Fibroblast of the aortic adventitia (primary cell): Measurements from ENCODE around the gene PRDM2. TPM values are rescaled to one million over a fixed set of nuclear protein-coding genes. Genes with fewer than 3 reads are reported as not detected.

Source experiments
- DNase-seq: peaks from one replicate; pipeline ENCODE4 v3.0.0-alpha.2; 2010; ENCODE audit warnings: low read depth
- H3K4me3 ChIP-seq: 2 replicates; pipeline ENCODE4 v1.5.1; 2011; ENCODE audit warnings: low read depth, mild to moderate bottlenecking, control low read depth, low read length, moderate library complexity
- CTCF ChIP-seq: IDR thresholded peaks from 2 replicates; pipeline ENCODE4 v1.5.1; 2011; ENCODE audit warnings: mild to moderate bottlenecking, low read length, control low read depth, inconsistent platforms; ENCODE audit not compliant: insufficient read depth
- small RNA-seq: library from RNA; depleted of rRNA; stranded (forward); fragments of <200 nt; gene quantifications from one replicate; pipeline ENCODE3, GENCODE V24; 2012
- total RNA-seq: library from RNA; depleted of rRNA; stranded (reverse); fragments of >200 nt; gene quantifications from 2 replicates; pipeline ENCODE4 v1.2.3, GENCODE V29; 2012; ENCODE audit warnings: low replicate concordance

The PRDM2 gene
- total RNA-seq, 1 donor: 16.0 TPM

GRCh38 chr1:13871413-13871812, 171.4 kb downstream of the PRDM2 start:
- DNase-seq: no peak
- no peak for TF ChIP-seq CTCF
- no peak overlapping the region for H3K4me3 ChIP-seq

GRCh38 chr1:13871886-13872285, 171.9 kb downstream of the PRDM2 start:
- no peak overlapping the region for H3K4me3 ChIP-seq
- TF ChIP-seq CTCF: no peak
- DNase-seq: no peak

- H3K4me3 ChIP-seq: no peak overlapping the region
- DNase-seq: no peak
- TF ChIP-seq CTCF: no peak
These were observed 173.0 kb downstream of the PRDM2 start for GRCh38 chr1:13873032-13873431.

Small RNAs within 50 kb of the gene (small RNA-seq; reads per million reads assigned to genes)
- not detected for gene RF00564

Other genes starting within 250 kb of the PRDM2 start
- gene LRRC38, start 186.2 kb upstream of the PRDM2 start, total RNA-seq: not detected in 2 replicates
- gene PDPN, start 116.4 kb upstream of the PRDM2 start, total RNA-seq: 2.0 and 17.6 TPM in 2 replicates